EH (cell line): ENCODE measurements around the gene PTGER1.
"Not testable (repeated sequence)": the region's sequence is repeated elsewhere in the genome, so short reads cannot be mapped to it uniquely, and the experiment has no call there.

ENCODE experiments used
- DNase-seq: peaks from one replicate; pipeline ENCODE4 v3.0.0-alpha.2; 2015; ENCODE audit warnings: low read depth

The PTGER1 gene

DNA sequence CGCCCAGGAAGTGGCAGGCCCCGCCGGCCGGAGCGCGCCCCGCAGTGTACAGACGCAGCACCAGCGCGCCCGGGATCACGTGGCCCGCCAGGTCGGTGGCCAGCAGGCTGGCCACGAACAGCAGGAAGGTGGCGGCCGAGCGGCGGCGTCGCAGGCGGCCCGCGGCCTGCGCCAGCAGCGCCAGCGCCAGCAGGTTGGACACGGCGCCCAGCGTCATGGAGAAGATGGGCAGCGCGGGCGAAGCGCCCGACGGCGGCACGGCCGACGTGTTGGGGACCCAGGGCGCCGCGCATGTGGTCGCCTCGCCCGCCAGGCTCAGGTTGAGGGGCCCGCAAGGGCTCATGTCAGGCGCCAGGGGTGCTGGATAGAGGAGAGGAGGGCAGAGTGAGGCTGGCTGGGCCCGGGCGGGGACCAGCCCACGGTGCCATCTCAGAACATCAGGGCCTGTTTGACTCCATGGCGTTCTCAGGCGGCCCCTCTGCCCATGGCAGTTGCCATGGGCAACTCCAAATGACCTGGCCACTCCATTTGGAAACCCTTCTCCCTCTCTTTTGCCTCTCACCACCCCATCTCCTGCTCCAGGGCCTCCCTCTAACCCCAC lies 1.1 kb downstream of the PTGER1 start:
- no peak for DNase-seq

DNA sequence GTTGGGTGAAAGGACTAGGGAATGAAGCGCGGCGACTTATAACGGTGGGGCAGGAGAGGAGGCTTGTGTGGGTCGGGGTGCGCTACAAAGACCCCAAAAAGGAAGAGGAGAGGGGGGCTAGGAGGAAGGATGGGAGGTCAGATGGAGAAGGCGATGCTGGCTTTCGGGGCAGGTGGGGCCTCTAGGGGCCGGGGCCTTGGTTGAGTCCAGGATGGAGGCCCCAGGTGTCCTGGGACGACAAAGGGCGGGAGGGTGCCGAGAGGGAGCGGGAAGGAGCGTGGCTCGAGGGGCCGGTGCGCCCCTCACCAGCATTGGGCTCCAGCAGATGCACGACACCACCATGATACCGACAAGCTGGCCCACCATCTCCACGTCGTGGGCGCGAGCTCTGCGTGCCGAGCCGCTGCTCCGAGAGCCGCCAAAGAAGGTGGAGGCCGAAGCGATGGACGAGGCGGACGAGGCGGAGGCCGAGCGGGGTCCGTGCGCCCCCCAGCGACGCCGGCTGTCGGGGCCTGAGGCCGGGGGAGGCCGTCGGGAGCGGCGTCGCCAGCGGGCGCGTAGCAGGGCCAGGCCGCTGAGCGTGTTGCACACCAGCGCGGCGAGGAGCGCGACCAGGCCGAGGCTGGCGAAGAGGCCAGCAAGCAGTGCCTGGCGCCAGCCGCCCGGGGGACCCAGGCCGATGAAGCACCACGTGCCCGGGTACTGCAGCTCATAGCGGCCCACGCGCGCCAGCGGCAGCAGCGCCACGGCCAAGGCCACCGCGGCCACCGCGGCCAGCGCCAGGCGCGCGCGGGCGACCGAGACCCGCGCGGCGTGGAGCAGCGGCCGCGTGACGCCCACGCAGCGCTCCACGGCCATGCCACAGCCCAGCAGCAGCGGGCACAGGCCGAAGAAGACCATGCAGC lies 1.8 kb downstream of the PTGER1 start:
- DNase-seq = no peak

DNA sequence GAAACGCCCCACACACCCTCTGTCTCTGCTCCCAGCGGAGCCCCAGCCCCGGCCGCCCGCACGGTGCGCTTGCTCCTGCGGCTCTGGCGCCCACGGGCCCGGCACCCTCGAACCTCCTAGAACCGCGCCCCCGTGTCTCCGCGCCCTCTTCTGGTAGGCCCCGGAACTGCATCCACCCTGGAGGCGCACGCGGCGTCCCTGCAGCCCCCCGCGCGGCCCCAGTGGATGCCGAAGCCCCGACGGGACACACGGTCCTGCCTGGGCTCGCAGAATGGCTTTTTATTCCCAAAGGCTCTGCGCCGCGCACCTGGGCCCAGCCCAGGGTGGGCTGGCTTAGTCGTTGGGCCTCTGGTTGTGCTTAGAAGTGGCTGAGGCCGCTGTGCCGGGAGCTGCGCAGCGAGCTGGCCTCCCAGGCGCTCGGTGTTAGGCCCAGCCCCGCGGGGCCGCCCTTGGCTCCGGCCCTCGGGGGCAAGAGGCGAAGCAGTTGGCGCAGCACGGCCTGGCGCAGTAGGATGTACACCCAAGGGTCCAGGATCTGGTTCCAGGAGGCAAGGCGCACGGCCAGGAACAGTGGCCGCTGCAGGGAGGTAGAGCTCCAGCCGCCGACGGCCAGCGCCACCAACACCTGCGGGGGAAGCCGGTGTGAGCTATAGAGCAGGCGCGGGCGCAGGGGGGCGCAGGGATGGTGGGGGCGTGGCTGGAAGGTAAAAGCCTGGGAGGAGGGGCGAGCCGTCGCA lies 2.8 kb downstream of the PTGER1 start:
- peak; percentile 55 for DNase-seq

DNA sequence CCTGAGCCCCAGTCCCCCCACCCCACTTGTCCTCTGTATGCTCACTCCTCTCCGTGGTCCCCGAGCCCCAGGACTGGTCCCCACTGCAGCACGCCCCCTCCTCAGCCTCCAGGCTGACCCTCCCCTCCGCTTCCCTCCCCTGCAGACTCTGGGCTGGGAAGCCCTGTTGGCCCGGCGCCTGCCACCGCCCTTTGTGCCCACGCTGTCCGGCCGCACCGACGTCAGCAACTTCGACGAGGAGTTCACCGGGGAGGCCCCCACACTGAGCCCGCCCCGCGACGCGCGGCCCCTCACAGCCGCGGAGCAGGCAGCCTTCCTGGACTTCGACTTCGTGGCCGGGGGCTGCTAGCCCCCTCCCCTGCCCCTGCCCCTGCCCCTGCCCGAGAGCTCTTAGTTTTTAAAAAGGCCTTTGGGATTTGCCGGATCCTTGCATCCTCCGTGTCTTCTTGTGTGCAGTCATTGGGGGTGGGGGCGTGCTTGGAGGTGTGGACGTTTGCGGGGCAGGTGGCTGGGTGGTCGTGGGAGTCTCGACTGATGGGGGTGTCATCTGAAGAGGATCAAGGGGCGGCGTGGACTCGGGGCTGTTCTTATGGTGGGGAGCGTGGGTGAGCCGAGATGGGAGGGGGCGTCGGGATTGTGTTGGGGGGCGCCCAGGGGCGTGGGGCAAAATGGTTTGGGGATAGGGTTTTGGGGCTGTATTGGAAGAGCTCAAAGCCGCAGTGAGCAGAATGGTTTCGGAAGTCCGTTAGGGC lies 3.5 kb downstream of the PTGER1 start:
- no peak for DNase-seq

DNA sequence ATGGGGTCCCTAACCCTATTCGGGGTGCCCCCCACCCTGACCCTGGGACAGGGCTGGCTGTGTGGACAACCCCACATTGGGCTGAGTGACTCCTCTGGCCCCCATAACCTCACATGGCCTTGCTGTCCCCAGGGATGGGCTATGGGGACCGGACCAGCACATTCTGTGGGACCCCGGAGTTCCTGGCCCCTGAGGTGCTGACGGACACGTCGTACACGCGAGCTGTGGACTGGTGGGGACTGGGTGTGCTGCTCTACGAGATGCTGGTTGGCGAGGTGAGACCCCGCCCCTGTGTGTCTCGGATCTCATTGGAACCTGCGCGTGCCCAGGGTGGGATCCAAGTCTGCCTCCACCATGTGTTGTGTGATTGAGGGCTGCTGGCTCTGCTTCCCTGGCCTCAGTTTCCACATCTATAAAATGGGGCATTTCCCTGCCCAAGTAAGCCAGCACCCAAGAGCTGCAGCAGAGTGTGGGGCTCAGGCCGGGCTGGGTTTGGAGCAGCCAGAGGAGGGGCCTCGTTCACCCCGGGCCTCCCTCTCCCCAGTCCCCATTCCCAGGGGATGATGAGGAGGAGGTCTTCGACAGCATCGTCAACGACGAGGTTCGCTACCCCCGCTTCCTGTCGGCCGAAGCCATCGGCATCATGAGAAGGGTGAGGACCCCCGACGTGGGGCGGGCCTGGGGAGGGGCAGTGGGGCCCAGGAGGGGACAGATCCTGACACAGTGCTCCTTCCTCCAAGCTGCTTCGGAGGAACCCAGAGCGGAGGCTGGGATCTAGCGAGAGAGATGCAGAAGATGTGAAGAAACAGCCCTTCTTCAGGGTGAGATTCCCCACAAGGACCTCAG lies 4.9 kb downstream of the PTGER1 start:
- DNase-seq = no peak

DNA sequence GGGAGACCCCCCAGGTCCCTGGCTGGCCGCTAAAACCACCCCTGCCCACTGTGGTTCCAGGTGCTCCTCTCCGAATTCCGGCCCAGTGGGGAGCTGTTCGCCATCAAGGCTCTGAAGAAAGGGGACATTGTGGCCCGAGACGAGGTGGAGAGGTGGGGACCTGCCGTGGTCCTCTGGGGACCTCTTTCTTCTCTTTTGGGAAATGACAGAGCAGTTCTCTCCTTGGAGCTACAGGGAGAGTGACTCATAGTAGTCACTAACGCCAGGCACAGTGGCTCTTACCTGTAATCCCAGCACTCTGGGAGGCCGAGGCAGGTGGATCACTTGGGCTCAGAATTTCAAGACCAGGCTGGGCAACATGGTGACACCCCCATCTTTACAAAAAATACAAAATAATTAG lies 7.3 kb downstream of the PTGER1 start:
- no peak for DNase-seq

DNA sequence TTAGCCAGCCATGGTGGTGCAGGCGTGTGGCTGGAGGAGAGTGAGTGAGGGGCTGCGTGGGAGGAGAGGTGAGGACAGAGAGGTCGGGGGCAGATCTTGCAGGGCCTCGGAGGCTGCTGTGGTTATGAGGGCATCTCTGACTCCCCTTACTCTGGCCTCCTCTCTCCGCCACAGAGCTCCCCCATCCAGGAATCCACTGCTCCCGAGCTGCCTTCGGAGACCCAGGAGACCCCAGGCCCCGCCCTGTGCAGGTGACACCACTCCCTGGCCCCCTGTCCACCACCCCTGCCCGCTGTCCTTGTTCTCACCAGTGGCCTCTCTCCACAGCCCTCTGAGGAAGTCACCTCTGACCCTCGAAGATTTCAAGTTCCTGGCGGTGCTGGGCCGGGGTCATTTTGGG lies 7.8 kb downstream of the PTGER1 start:
- no peak for DNase-seq

DNA sequence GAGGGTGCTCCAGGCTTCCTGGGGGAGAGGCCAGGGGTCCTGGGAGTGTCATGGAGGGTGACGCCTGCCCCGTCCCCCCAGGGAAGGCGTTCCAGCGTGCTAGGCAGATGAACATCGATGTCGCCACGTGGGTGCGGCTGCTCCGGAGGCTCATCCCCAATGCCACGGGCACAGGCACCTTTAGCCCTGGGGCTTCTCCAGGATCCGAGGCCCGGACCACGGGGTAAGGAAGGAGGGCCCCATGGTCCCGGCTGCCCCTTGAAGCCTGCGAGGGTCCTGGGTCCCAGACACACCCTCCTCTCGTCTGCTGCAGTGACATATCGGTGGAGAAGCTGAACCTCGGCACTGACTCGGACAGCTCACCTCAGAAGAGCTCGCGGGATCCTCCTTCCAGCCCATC lies 11.4 kb downstream of the PTGER1 start:
- DNase-seq = no peak

DNA sequence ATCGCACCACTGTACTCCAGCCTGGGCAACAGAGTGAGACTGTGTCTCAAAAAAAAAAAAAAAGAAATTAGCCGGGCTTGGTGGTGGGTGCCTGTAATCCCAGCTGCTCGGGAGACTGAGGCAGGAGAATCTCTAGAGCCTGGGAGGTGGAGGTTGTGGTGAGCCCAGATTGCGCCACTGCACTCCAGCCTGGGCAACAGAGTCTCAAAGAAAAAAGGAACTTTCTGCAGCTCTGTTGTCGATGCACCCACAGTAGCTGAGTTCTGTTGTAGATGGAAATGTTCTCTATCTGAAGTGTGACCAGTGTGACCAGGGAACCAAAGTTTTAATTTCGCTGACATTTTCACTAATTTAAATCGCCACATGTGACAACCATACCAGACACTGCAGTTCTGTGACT lies 12.8 kb downstream of the PTGER1 start:
- DNase-seq = not testable (repeated sequence)

DNA sequence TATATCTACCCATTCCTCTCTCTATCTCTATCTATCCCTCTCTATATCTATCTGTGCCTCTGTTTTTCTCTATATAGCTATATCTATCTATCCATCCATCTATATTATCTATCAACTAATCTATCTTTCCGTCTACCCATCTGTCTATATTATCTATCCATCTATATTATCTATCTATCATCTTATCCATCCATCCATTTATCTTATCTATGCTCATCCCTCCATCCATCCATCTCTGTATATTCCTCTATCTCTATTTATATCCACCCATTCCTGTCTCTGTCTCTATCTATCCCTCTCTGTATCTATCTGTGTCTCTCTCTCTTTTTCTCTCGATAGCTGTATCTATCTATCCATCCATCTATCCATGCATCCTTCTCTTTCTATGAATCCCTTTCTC lies 14.2 kb downstream of the PTGER1 start:
- DNase-seq = no peak

DNA sequence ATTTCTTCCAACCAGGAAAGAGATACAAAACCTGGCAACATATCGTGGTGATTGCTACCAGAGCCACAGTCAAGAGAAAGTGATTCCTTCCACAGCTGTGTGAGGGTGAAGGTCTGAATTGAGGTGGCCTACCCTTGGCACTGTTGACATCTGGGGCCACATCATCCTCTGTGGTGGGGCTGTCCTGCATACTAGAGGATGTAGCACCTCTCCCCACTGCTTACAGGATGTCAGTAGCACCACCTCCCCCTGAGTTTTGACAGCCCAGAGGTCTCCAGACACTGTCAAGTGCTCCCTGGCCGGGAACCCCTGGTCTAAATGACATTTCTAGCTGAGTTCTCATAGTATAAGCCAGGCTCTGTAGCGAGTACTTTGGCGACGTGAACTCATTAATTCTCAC lies 15.5 kb downstream of the PTGER1 start:
- no peak for DNase-seq

DNA sequence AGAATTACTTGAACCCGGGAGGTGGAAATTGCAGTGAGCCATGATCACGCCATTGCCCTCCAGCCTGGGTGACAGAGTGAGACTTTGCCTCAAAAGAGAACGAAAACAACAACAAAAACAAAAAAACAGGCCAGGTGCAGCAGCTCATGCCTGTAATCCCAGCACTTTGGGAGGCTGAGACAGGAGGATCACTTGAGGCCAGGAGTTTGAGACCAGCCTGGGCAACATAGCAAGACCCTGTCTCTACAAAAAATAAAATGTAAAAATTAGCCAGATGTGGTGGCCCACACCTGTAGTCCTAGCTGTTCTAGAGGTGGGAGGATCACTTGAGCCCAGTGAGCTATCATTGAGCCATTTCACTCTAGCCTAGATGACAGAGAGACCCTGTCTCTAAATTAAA lies 22.9 kb downstream of the PTGER1 start:
- DNase-seq = not testable (repeated sequence)

DNA sequence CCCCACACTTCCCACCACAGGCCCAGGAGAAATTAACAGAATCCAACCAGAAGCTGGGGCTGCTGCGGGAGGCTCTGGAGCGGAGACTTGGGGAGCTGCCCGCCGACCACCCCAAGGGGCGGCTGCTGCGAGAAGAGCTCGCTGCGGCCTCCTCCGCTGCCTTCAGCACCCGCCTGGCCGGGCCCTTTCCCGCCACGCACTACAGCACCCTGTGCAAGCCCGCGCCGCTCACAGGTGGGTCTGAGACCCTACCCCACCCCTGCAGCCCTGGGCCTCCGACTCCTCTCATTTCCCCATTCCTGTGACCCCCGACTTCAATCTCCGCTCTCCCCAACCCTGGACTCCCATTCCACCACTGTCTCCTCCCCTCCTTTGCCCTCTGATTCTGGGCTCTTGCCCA lies 24.3 kb downstream of the PTGER1 start:
- no peak for DNase-seq

DNA sequence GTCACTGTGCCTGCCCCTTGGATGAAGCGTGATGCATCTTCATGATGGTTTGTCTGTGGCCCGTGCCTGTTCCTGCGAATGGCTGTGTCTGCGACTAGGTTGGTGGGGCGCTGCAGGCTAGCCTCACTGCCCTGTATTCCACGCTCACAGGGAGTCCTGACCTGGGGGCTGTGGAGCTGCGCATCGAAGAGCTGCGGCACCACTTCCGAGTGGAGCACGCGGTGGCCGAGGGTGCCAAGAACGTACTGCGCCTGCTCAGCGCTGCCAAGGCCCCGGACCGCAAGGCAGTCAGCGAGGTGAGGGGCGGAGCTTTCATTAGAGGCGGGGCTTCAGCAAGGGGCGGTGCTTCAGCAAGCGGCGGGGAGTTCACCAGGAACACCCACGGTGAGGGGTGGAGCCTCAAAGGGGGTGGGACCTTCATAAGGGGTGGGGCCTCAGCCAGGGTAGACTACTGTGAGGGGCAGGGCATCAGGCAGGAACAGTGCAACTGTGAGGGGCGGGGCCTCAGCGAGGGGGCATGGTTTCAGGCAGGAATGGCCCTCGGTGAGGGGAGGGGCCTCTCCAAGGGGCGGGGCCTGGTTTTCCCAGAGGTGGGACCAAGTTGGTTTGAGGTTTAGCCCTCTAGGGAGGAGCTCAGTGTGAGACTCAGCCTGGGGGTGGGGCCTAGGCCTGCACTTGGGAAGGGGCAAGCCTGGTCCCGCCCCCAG lies 24.8 kb downstream of the PTGER1 start:
- peak; percentile 57 for DNase-seq

DNA sequence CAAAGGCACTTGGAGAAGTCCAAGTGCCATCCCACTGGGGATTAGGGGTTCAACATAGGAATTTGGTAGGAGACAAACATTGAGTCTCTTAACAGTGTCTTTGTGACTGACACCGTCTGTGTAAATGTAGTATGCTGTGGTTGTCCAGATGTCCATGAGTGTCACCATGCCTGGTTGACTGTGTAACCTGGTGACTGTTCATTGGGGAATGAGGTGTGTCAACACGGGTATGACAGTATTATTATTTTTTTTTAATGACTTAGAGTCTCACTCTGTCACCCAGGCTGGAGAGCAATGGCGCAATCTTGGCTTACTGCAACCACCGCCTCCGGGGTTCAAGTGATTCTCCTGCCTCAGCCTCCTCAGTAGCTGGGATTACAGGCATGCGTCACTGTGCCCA lies 25.8 kb downstream of the PTGER1 start:
- peak; percentile 44 for DNase-seq

DNA sequence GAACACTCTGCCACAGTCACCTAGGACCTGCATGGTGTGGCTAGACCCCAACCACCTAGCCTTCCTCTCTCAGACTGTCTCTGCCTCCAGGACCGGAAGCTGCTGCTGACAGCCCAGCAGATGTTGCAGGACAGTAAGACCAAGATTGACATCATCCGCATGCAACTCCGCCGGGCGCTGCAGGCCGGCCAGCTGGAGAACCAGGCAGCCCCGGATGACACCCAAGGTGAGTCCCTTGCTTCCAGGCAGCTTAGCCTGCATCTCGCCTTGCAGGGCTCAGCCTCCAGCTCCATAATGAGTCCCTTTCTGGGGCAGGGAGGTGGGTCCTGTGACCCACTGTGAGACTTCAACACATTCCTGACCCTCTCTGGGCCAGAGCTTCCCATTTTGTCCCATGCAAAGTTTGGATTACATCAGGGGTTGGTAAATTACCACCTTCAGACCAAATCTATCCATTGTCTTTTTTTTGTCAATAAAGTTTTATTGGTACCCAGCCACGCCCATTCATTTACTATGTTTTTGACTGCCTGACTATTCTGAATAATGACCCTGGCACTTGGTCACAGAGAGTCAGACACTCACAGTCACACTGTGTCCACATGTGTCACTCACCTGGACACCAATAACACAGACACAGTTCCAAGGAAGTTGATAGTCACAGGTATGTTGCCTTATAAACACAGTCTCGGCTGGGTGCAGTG lies 28.7 kb downstream of the PTGER1 start:
- DNase-seq = no peak

DNA sequence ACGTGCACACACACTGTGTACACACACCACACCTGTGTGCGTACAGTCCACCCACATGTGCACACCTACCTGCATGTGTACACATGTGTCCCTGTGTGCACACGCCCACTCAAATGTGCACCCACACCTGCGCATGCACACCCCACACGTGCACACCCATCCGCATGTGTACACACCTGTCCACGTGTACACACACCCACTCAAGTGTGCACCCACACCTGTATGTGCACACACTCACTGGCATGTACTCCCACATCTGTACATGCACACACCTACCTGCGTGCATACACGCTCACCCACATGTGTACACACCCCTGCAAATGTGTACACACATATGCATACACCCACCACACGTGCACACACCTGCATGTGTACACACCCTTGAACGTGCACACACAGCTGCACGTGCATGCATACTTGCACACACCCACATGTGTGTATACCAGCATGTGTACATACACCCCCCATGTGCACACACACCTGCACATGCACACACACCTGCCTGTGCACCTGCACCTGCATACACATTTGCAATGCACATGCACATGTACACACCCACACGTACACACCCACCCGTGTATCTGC lies 31.4 kb downstream of the PTGER1 start:
- no peak for DNase-seq

DNA sequence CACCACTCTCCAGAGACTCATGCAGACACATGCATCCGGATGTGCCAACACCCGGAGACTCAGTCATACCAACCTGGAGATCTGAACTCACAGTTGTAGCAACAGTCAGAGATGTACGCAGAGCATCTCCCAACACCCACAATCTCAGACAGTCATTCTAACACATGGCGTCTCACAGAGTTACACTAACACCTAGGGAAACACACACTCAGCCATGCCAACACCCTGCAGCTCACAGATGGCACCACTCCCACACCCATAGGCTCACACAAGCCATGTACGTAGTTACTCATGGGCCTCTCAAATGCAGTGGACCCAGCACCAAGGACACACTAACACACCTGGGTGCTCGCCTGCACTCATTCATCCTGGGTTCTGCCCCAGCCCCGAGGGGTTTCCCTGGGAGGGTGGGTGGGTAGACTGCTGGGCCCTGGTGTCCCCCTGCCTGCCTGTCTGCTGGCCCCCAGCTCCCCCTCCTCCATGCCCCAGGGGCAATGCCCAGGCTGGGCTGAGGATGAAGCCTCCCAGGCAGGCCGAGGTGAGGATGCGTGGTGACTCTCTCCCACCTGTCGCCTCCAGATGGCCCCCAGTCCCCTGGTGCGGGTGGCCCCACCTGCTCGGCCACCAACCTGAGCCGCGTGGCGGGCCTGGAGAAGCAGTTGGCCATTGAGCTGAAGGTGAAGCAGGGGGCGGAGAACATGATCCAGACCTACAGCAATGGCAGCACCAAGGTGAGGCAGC lies 32.1 kb downstream of the PTGER1 start:
- no peak for DNase-seq
